A549 (cell line): Measurements from ENCODE around the gene ATOSB. TPM values are rescaled to one million over a fixed set of nuclear protein-coding genes. Genes with fewer than 3 reads are reported as not detected.

ENCODE experiments used
- ATAC-seq, 2 experiments: fragments of 200-7000 bp in 1 of 2; fragments of >200 bp in 1 of 2; cut with Nextera tagmentation in 1 of 2; cut with Tn5 transposase in 1 of 2; 3 replicates each; pipeline versions ENCODE4 v1.8.0 to v1.9.1; 2018 to 2020; ENCODE audit warnings: mild to moderate bottlenecking in 1 of 2, moderate library complexity in 1 of 2
- CTCF ChIA-PET: fragments of 300-600 bp; sonication (Branson Sonifier 250); formaldehyde crosslinking; extraction: SDS; loops from one replicate; lab custom pipeline; 2021; ENCODE audit warnings: antibody characterized with exemption, inconsistent platforms; lab: Yijun Ruan, JAX
- POLR2A ChIA-PET: fragments of 350-600 bp; formaldehyde crosslinking; extraction: SDS; loops from one replicate; lab custom pipeline; 2021; ENCODE audit warnings: antibody characterized with exemption, inconsistent platforms; lab: Yijun Ruan, JAX
- DNase-seq, 2 experiments: peaks; one replicate each; pipeline versions ENCODE4 v3.0.0 to v3.0.0-alpha.2; 2011 to 2016; ENCODE audit warnings: low read depth in 1 of 2, low spot score in 1 of 2
- FAIRE-seq: peaks from 2 replicates; lab custom pipeline; 2011; peaks lifted over from hg19 to GRCh38; lab: Jason Lieb, UNC
- H3K27ac ChIP-seq, 2 experiments: fragments of >200 bp; sonication (Bioruptor Twin); formaldehyde crosslinking; 3 replicates each; pipeline ENCODE4 v1.5.1; 2016 to 2017
- H3K4me1 ChIP-seq: fragments of >200 bp; sonication (Bioruptor Twin); formaldehyde crosslinking; 3 replicates; pipeline ENCODE4 v1.6.1; 2016
- H3K4me2 ChIP-seq: fragments of >200 bp; sonication (Bioruptor Twin); formaldehyde crosslinking; 3 replicates; pipeline ENCODE4 v1.6.1; 2016
- H3K4me3 ChIP-seq: fragments of >200 bp; sonication (Bioruptor Twin); formaldehyde crosslinking; 3 replicates; pipeline ENCODE4 v1.5.1; 2016
- H3K9me3 ChIP-seq: fragments of >200 bp; sonication (Bioruptor Twin); formaldehyde crosslinking; 3 replicates; pipeline ENCODE4 v1.6.1; 2016
- BHLHE40 ChIP-seq: IDR thresholded peaks from 2 replicates; pipeline ENCODE4 v1.6.1; 2012; ENCODE audit warnings: low read depth, low read length, inconsistent platforms
- CBX8 ChIP-seq: fragments of 200-600 bp; sonication (generic); IDR thresholded peaks from 2 replicates; pipeline ENCODE4 v1.6.1; 2016
- CEBPB ChIP-seq, 2 experiments: fragments of >200 bp in 1 of 2; sonication (Bioruptor Twin) in 1 of 2; formaldehyde crosslinking in 1 of 2; IDR thresholded peaks; 2 replicates each; pipeline ENCODE4 v1.6.1; 2012 to 2016
- CHD4 ChIP-seq: fragments of 200-600 bp; sonication (generic); IDR thresholded peaks from 2 replicates; pipeline ENCODE4 v1.6.1; 2016; ENCODE audit warnings: antibody characterized with exemption, mild to moderate bottlenecking, borderline replicate concordance
- E2F6 ChIP-seq: IDR thresholded peaks from 2 replicates; pipeline ENCODE4 v1.6.1; 2012; ENCODE audit warnings: low read depth, borderline replicate concordance
- EHF ChIP-seq: fragments of 250-450 bp; sonication (Bioruptor Pico); IDR thresholded peaks from 2 replicates; pipeline ENCODE4 v1.5.0; 2020; ENCODE audit warnings: mild to moderate bottlenecking
- EP300 ChIP-seq, 2 experiments: fragments of >200 bp; sonication (Bioruptor Twin); formaldehyde crosslinking; IDR thresholded peaks; 2 replicates in 1 of 2; 3 replicates in 1 of 2; pipeline ENCODE4 v1.6.1; 2016 to 2017
- ESRRA ChIP-seq: fragments of 150-350 bp; IDR thresholded peaks from 2 replicates; pipeline ENCODE4 v1.6.1; 2014; ENCODE audit warnings: mild to moderate bottlenecking, low read length, borderline replicate concordance
- FOSB ChIP-seq: fragments of 250-450 bp; sonication (Bioruptor Pico); IDR thresholded peaks from 2 replicates; pipeline ENCODE4 v1.5.0; 2020; ENCODE audit warnings: mild to moderate bottlenecking, moderate library complexity
- FOXS1 ChIP-seq: fragments of 250-450 bp; sonication (Bioruptor Pico); IDR thresholded peaks from 2 replicates; pipeline ENCODE4 v1.5.0; 2020; ENCODE audit warnings: mild to moderate bottlenecking, moderate library complexity
- HDAC2 ChIP-seq: fragments of 200-600 bp; sonication (generic); IDR thresholded peaks from 2 replicates; pipeline ENCODE4 v1.6.1; 2016
- HOXB13 ChIP-seq: fragments of 250-450 bp; sonication (Bioruptor Pico); IDR thresholded peaks from 2 replicates; pipeline ENCODE4 v1.5.0; 2020; ENCODE audit warnings: low read depth, mild to moderate bottlenecking, moderate library complexity
- JUNB ChIP-seq: fragments of >200 bp; sonication (Bioruptor Twin); formaldehyde crosslinking; IDR thresholded peaks from 2 replicates; pipeline ENCODE4 v1.6.1; 2016
- KDM1A ChIP-seq: fragments of 200-600 bp; sonication (generic); IDR thresholded peaks from 2 replicates; pipeline ENCODE4 v1.6.1; 2016; ENCODE audit warnings: low read depth, mild to moderate bottlenecking
- MAFK ChIP-seq: fragments of 450-650 bp; IDR thresholded peaks from 2 replicates; pipeline ENCODE4 v1.6.1; 2014; ENCODE audit not compliant: partially characterized antibody
- NFE2L2 ChIP-seq: fragments of 150-350 bp; conservative IDR thresholded peaks from 2 replicates; pipeline ENCODE4 v1.6.1; 2014; ENCODE audit warnings: low read length
- NPAS2 ChIP-seq: fragments of 250-450 bp; sonication (Bioruptor Pico); IDR thresholded peaks from 2 replicates; pipeline ENCODE4 v1.8.0; 2022; ENCODE audit warnings: mild to moderate bottlenecking, moderate library complexity, borderline replicate concordance
- NR3C1 ChIP-seq: fragments of >200 bp; sonication (Bioruptor Twin); formaldehyde crosslinking; IDR thresholded peaks from 3 replicates; pipeline ENCODE4 v1.6.1; 2017
- PHF8 ChIP-seq: fragments of 200-600 bp; sonication (generic); IDR thresholded peaks from 2 replicates; pipeline ENCODE4 v1.6.1; 2016; ENCODE audit warnings: low read depth, mild to moderate bottlenecking, antibody characterized with exemption, moderate library complexity, borderline replicate concordance
- POLR2A ChIP-seq: IDR thresholded peaks from 2 replicates; pipeline ENCODE4 v1.6.1; 2012; ENCODE audit warnings: mild to moderate bottlenecking, low read length
- RAD21 ChIP-seq, 2 experiments: fragments of >200 bp in 1 of 2; sonication (Bioruptor Twin) in 1 of 2; formaldehyde crosslinking in 1 of 2; IDR thresholded peaks in 1 of 2; conservative IDR thresholded peaks in 1 of 2; 2 replicates in 1 of 2; 3 replicates in 1 of 2; pipeline ENCODE4 v1.6.1; 2012 to 2018; ENCODE audit warnings: inconsistent platforms in 1 of 2
- RARB ChIP-seq: fragments of 250-450 bp; sonication (Bioruptor Pico); IDR thresholded peaks from 2 replicates; pipeline ENCODE4 v1.8.0; 2021; ENCODE audit warnings: mild to moderate bottlenecking, moderate library complexity
- RFX5 ChIP-seq: fragments of 450-650 bp; IDR thresholded peaks from 2 replicates; pipeline ENCODE4 v1.7.1; 2014; ENCODE audit warnings: antibody characterized with exemption, mild to moderate bottlenecking, moderate library complexity
- RNF2 ChIP-seq: fragments of 200-600 bp; sonication (generic); IDR thresholded peaks from 2 replicates; pipeline ENCODE4 v1.6.1; 2016; ENCODE audit warnings: low read depth, mild to moderate bottlenecking, antibody characterized with exemption, moderate library complexity, borderline replicate concordance
- SMC3 ChIP-seq: fragments of >200 bp; sonication (Bioruptor Twin); formaldehyde crosslinking; IDR thresholded peaks from 3 replicates; pipeline ENCODE4 v1.6.1; 2018; ENCODE audit warnings: inconsistent platforms
- TFCP2L1 ChIP-seq: fragments of 250-450 bp; sonication (Bioruptor Pico); IDR thresholded peaks from 2 replicates; pipeline ENCODE4 v1.5.0; 2021; ENCODE audit warnings: mild to moderate bottlenecking
- ZC3H11A ChIP-seq: fragments of 450-650 bp; IDR thresholded peaks from 2 replicates; pipeline ENCODE4 v1.6.1; 2014; ENCODE audit warnings: antibody characterized with exemption, mild to moderate bottlenecking
- ZFP36 ChIP-seq: fragments of 450-650 bp; IDR thresholded peaks from 2 replicates; pipeline ENCODE4 v1.6.1; 2014; ENCODE audit warnings: borderline replicate concordance; ENCODE audit not compliant: partially characterized antibody
- ZSCAN20 ChIP-seq: fragments of 250-450 bp; sonication (Bioruptor Pico); IDR thresholded peaks from 2 replicates; pipeline ENCODE4 v1.8.0; 2022; ENCODE audit warnings: mild to moderate bottlenecking, moderate library complexity
- WGBS: methylation state at CpG from one replicate; pipeline ENCODE4 v1.1.6; 2017; ENCODE audit errors: missing lambda C conversion rate; 5-methylcytosine and 5-hydroxymethylcytosine counted together
- polyA plus RNA-seq, 4 experiments: library from polyadenylated mRNA; depleted of rRNA in 3 of 4; stranded (reverse); fragments of >200 nt; fragmentation: RNase III in 1 of 4; extraction: RNeasy Plus Mini Kit Qiagen cat#74134 plus additional on column Dnase treatment in 1 of 4; gene quantifications; 2 replicates in 3 of 4; 3 replicates in 1 of 4; pipeline ENCODE4 v1.2.3, GENCODE V29; 2011 to 2017
- TF ChIP-seq, protein P1 (sequence below): fragments of 250-450 bp; sonication (Bioruptor Pico); IDR thresholded peaks from 2 replicates; pipeline ENCODE4 v1.5.0; 2020; ENCODE audit warnings: low read depth, mild to moderate bottlenecking, moderate library complexity

ATOSB gene
- polyA plus RNA-seq, 2 of the 4 experiments (the other 2 are of a cell fraction) = 11.8 to 14.0 TPM

- no peak for TF ChIP-seq E2F6
- no peak for TF ChIP-seq NPAS2 (CRISPR knock-in tag)
- TF ChIP-seq ZFP36 = no peak
- no peak for TF ChIP-seq NR3C1
Observed at GRCh38 chr9:35106343-35106730, 9.3 kb downstream of the ATOSB start (continued).

DNA sequence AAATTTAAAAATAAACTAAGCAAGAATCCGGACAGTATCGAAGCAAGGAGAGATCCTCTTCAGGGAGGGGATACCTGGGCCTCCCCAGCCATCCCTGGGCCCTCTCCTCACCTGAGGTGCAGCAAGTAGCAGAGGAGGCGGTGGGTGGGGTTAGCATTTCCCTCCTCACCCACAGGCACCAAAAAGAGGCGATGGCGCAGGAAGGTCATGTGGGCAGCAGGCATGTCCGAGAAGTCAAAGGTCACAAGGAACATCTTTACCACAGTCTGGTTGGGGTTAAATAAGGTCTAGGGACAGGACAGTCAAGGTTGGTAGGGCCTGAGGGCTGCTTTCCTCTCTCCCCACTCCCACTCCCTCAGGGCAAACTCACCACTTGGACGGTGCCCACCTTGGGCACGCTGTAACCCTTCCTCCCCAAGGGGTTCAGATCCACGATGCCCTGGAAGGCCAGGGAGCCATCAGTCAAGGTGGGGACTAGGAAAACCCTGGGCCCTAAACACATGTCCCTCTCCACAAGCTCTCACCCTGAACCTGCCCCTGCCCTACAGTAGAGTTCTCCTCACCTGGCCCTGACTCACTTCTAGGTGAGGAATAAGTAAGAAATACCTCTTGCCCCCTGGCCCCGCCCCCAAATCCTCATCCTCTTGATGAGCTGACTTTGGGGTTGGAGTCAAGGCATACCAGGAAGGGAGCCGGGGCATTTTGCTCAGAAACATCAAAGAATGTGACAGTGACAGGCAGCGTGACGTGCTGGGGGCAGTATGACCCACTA is 9.9 kb downstream of the ATOSB start:
- no peak overlapping the region for H3K4me2 ChIP-seq
- TF ChIP-seq CEBPB (IDR thresholded peaks at IDR 0.05) (no peak), HOXB13 (CRISPR knock-in tag) (no peak), EHF (CRISPR knock-in tag) (no peak), RNF2 (no peak), SMC3 (no peak), ZFP36 (no peak), NR3C1 (no peak), RAD21 (conservative IDR thresholded peaks at IDR 0.05 in 1 of 2, IDR thresholded peaks at IDR 0.05 in 1 of 2) (no peak), ZSCAN20 (CRISPR knock-in tag) (no peak), FOXS1 (CRISPR knock-in tag) (no peak), HDAC2 (no peak)
- TF ChIP-seq, protein P1, sequence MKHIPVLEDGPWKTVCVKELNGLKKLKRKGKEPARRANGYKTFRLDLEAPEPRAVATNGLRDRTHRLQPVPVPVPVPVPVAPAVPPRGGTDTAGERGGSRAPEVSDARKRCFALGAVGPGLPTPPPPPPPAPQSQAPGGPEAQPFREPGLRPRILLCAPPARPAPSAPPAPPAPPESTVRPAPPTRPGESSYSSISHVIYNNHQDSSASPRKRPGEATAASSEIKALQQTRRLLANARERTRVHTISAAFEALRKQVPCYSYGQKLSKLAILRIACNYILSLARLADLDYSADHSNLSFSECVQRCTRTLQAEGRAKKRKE (CRISPR knock-in tag) = no peak
- TF ChIP-seq, all 56 proteins: peak for 0
- Histone ChIP-seq H3K9me3 (no peaks in the 10 kb centered on the region), H3K27ac (no peak overlapping the region), H3K4me3 (no peak overlapping the region), H3K4me1 (peaks cover 29% of the 10 kb centered on the region)
- FAIRE-seq (no peak), DNase-seq (no peak), ATAC-seq (no peak)
- POLR2A ChIA-PET = no interaction called here
- CTCF ChIA-PET = interaction anchor here (0.7 to 15.8 kb wide), 8 partner anchors 10 to 541 kb away, joined by 3 to 110 read pairs (median 4); partner anchors contain the start of genes ATOSB, FANCG and PIGO
- WGBS = 90% methylated on average over 13 of the region's 13 CpGs

- no peak for DNase-seq
- no peak for TF ChIP-seq TFCP2L1 (CRISPR knock-in tag)
- TF ChIP-seq PHF8 = no peak
- TF ChIP-seq CEBPB (IDR thresholded peaks at IDR 0.05) = no peak
- no peak for TF ChIP-seq NR3C1
- TF ChIP-seq CBX8 = no peak
- TF ChIP-seq RARB (CRISPR knock-in tag) = no peak
- ChIA-PET POLR2A (no interaction called here), CTCF (interaction anchor here (2.0 to 15.8 kb wide), 4 partner anchors 9 to 26 kb away, joined by 6 to 110 read pairs (median 10); partner anchors contain the start of genes ATOSB, FANCG and PIGO)
- WGBS = 91% methylated on average over 12 of the region's 12 CpGs
- peaks cover 22% of the 10 kb centered on the region for H3K4me1 ChIP-seq
- H3K9me3 ChIP-seq = no peaks in the 10 kb centered on the region
- H3K27ac ChIP-seq = no peak overlapping the region
- no peak for ATAC-seq
- H3K4me2 ChIP-seq = no peak overlapping the region
- no peak for FAIRE-seq
- H3K4me3 ChIP-seq = no peak overlapping the region
Observed at GRCh38 chr9:35105126-35105525, 10.5 kb downstream of the ATOSB start.

DNA sequence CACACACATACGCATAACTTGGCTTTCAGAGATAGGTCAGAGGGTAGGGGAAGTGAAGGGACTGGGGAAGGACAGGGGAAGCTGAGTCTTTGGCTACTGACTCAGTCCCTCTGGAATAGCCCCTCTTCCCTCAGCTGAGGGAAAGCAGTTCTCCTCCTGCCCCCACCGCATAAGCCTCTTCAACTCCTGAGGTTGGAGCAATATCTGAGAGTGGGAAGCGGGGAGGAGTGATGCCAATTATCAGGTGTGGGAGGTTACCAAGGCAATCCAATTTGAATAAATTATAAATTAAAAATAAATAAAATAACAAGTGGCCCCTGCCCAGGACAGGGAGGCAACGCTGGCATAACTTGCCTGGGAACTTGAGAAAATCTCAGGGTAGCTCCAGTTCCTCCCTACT is 11.1 kb downstream of the ATOSB start:
- WGBS = 83% methylated on average over 4 of the region's 4 CpGs
- no peak for DNase-seq
- Histone ChIP-seq H3K4me2 (no peak overlapping the region), H3K27ac (no peak overlapping the region), H3K9me3 (no peaks in the 10 kb centered on the region), H3K4me1 (peaks cover 17% of the 10 kb centered on the region), H3K4me3 (no peak overlapping the region)
- ChIA-PET CTCF (interaction anchor here (2.0 to 15.8 kb wide), 4 partner anchors 9 to 25 kb away, joined by 6 to 110 read pairs (median 10); partner anchors contain the start of genes ATOSB, FANCG and PIGO), POLR2A (no interaction called here)
- FAIRE-seq = no peak
- ATAC-seq = no peak
- TF ChIP-seq MAFK (no peak), PHF8 (no peak), E2F6 (no peak), RFX5 (no peak), JUNB (no peak), ESRRA (no peak), NFE2L2 (no peak), EP300 (IDR thresholded peaks at IDR 0.05) (no peak), CBX8 (no peak), NR3C1 (no peak), ZC3H11A (no peak), POLR2A (no peak), BHLHE40 (no peak), CEBPB (IDR thresholded peaks at IDR 0.05) (no peak), KDM1A (no peak), FOSB (CRISPR knock-in tag) (no peak), CHD4 (no peak)
